Right lobe of liver (tissue), 6 donors: Measurements from ENCODE around the gene RAB11FIP4. TPM values are rescaled to one million over a fixed set of nuclear protein-coding genes. Genes with fewer than 3 reads are reported as not detected.

Experiments
- ATAC-seq, 4 donors: fragments of 200-7000 bp; cut with Tn5 transposase; one replicate each; pipeline ENCODE4 v1.9.1; 2020; ENCODE audit warnings: mild to moderate bottlenecking in 4 of 4, moderate library complexity in 4 of 4
- DNase-seq, 3 donors: peaks; one replicate each; pipeline ENCODE4 v3.0.0-alpha.2; 2020
- H3K27ac ChIP-seq, 3 donors: fragments of 200-600 bp; one replicate each; pipeline ENCODE4 v1.8.0; 2022
- H3K27me3 ChIP-seq, 2 donors: fragments of 200-600 bp; one replicate each; pipeline ENCODE4 v1.8.0; 2022
- H3K36me3 ChIP-seq, 4 donors: fragments of 200-600 bp; sonication (generic) in 1 of 4; one replicate each; pipeline versions ENCODE4 v1.5.1 to v1.8.0; 2017 to 2022; ENCODE audit warnings: control low read depth in 1 of 4
- H3K4me1 ChIP-seq, 4 donors: fragments of 200-600 bp; sonication (generic) in 1 of 4; one replicate each; pipeline versions ENCODE4 v1.5.1 to v1.8.0; 2017 to 2022; ENCODE audit warnings: control low read depth in 1 of 4
- H3K4me3 ChIP-seq, 3 donors: fragments of 200-600 bp; one replicate each; pipeline ENCODE4 v1.8.0; 2022
- H3K9me3 ChIP-seq, 4 donors: fragments of 200-600 bp; sonication (generic) in 1 of 4; one replicate each; pipeline versions ENCODE4 v1.5.1 to v1.8.0; 2017 to 2022; ENCODE audit warnings: control low read depth in 1 of 4
- POLR2A ChIP-seq: fragments of 450-650 bp; IDR thresholded peaks from one replicate; pipeline ENCODE4 v1.6.1; 2017; ENCODE audit warnings: antibody characterized with exemption, mild to moderate bottlenecking
- WGBS: methylation state at CpG from one replicate; pipeline ENCODE4 v1.1.6; 2018; ENCODE audit warnings: low coverage, low lambda C conversion rate; ENCODE audit not compliant: insufficient coverage; ENCODE audit errors: missing lambda C conversion rate; 5-methylcytosine and 5-hydroxymethylcytosine counted together
- intact Hi-C, 2 donors: fragments of 100-400 bp; cut with DNase I; formaldehyde crosslinking; loops; one replicate each; pipeline versions ENCODE4 v1.11.2 to v1.14.1; 2022
- total RNA-seq, 6 experiments: library from RNA; depleted of rRNA in 2 of 6; stranded (reverse); fragments of >200 nt in 2 of 6; fragmentation: NEBNext Ultra II Directional in 3 of 6; extraction: Animal tissue kit (Norgen Biotek cat#: 25700) in 3 of 6; gene quantifications; one replicate each; pipeline versions ENCODE4 v1.1.0 to v1.2.4, GENCODE V29; 2016 to 2023
- TF ChIP-seq, protein P1 (sequence below), 4 donors: fragments of 200-600 bp in 3 of 4; fragments of 450-650 bp in 1 of 4; IDR thresholded peaks; one replicate each; pipeline versions ENCODE4 v1.5.1 to v1.8.0; 2016 to 2022; ENCODE audit warnings: antibody characterized with exemption in 4 of 4, mild to moderate bottlenecking in 2 of 4
- donor health status: DM: no; HTN: yes; CAD: no.
- donor health status: DM: no; HTN: no; CAD: no.
- donor health status: DM: no; HTN: no; CAD: no.
- donor health status: DM: no; HTN: yes; CAD: no.
- donor health status: DM: no; HTN: yes; CAD: no.

RAB11FIP4 gene
- total RNA-seq, 6 experiments from 2014 or later = 3.5 to 6.6 (median 4.6) TPM

GRCh38 chr17:31357091-31357490 is 34.4 kb upstream of the RAB11FIP4 start:
- H3K27me3 ChIP-seq = no peaks in the 10 kb centered on the region

GRCh38 chr17:31357839-31358394 is 33.6 kb upstream of the RAB11FIP4 start:
- no peak for DNase-seq
- TF ChIP-seq POLR2A = no peak
- TF ChIP-seq, protein P1, sequence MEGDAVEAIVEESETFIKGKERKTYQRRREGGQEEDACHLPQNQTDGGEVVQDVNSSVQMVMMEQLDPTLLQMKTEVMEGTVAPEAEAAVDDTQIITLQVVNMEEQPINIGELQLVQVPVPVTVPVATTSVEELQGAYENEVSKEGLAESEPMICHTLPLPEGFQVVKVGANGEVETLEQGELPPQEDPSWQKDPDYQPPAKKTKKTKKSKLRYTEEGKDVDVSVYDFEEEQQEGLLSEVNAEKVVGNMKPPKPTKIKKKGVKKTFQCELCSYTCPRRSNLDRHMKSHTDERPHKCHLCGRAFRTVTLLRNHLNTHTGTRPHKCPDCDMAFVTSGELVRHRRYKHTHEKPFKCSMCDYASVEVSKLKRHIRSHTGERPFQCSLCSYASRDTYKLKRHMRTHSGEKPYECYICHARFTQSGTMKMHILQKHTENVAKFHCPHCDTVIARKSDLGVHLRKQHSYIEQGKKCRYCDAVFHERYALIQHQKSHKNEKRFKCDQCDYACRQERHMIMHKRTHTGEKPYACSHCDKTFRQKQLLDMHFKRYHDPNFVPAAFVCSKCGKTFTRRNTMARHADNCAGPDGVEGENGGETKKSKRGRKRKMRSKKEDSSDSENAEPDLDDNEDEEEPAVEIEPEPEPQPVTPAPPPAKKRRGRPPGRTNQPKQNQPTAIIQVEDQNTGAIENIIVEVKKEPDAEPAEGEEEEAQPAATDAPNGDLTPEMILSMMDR (IDR thresholded peaks at IDR 0.05) = no peak
- peaks cover 0 to 32% (median 11%) of the 10 kb centered on the region in 4 donors for H3K36me3 ChIP-seq
- H3K4me1 ChIP-seq = no peaks in the 10 kb centered on the region
- ATAC-seq = no peak
- H3K9me3 ChIP-seq = no peaks in the 10 kb centered on the region
- intact Hi-C loops = no loop called here
- no peak overlapping the region for H3K4me3 ChIP-seq
- no peaks in the 10 kb centered on the region for H3K27me3 ChIP-seq
- 73% methylated on average over 3 of the region's 3 CpGs for WGBS
- H3K27ac ChIP-seq = no peak overlapping the region

More at GRCh38 chr17:31357091-31357490, 34.4 kb upstream of the RAB11FIP4 start:
- H3K4me1 ChIP-seq = no peaks in the 10 kb centered on the region
- intact Hi-C loops = no loop called here
- no peak for TF ChIP-seq POLR2A
- TF ChIP-seq, protein P1 (IDR thresholded peaks at IDR 0.05) = no peak
- H3K27ac ChIP-seq = no peak overlapping the region
- WGBS = 55% methylated on average over 2 of the region's 2 CpGs
- no peaks in the 10 kb centered on the region for H3K9me3 ChIP-seq
- ATAC-seq = no peak
- H3K4me3 ChIP-seq = no peak overlapping the region
- no peak for DNase-seq
- peaks cover 0 to 38% (median 11%) of the 10 kb centered on the region in 4 donors for H3K36me3 ChIP-seq

GRCh38 chr17:31364012-31364411 is 27.5 kb upstream of the RAB11FIP4 start:
- H3K4me3 ChIP-seq = no peak overlapping the region
- WGBS = 96% methylated on average over 6 of the region's 6 CpGs
- no peaks in the 10 kb centered on the region for H3K4me1 ChIP-seq
- DNase-seq (no peak), ATAC-seq (no peak)
- peaks cover 0 to 20% (median 5%) of the 10 kb centered on the region in 4 donors for H3K36me3 ChIP-seq
- H3K27me3 ChIP-seq = no peaks in the 10 kb centered on the region
- TF ChIP-seq, protein P1 (IDR thresholded peaks at IDR 0.05) = no peak
- no peak overlapping the region for H3K27ac ChIP-seq
- H3K9me3 ChIP-seq = no peaks in the 10 kb centered on the region
- intact Hi-C loops = no loop called here

- H3K4me3 ChIP-seq = no peak overlapping the region
- H3K36me3 ChIP-seq = peaks cover 0 to 12% (median 3%) of the 10 kb centered on the region in 4 donors
- TF ChIP-seq POLR2A = no peak
- TF ChIP-seq, protein P1 (IDR thresholded peaks at IDR 0.05) = no peak
- intact Hi-C loops = no loop called here
- H3K27me3 ChIP-seq = no peaks in the 10 kb centered on the region
- no peaks in the 10 kb centered on the region for H3K4me1 ChIP-seq
- ATAC-seq (no peak), DNase-seq (no peak)
- 95% methylated on average over 3 of the region's 4 CpGs for WGBS
- no peaks in the 10 kb centered on the region for H3K9me3 ChIP-seq
- no peak overlapping the region for H3K27ac ChIP-seq
These were observed 25.4 kb upstream of the RAB11FIP4 start for GRCh38 chr17:31366088-31366487.

GRCh38 chr17:31369266-31369665 is 22.2 kb upstream of the RAB11FIP4 start:
- Histone ChIP-seq H3K4me3 (no peak overlapping the region), H3K36me3 (no peaks in the 10 kb centered on the region), H3K27me3 (no peaks in the 10 kb centered on the region), H3K4me1 (peaks cover 0 to 7% (median 0%) of the 10 kb centered on the region in 4 donors), H3K9me3 (no peaks in the 10 kb centered on the region), H3K27ac (no peak overlapping the region)
- ATAC-seq = no peak
- TF ChIP-seq, protein P1 (IDR thresholded peaks at IDR 0.05) = no peak
- no peak for TF ChIP-seq POLR2A
- intact Hi-C loops = no loop called here
- DNase-seq = no peak
